ENCODE results near the gene C3orf70.

- TF ChIP-seq POLR2A (IDR thresholded peaks at IDR 0.05) (no peak), CTCF (IDR thresholded peaks at IDR 0.05) (no peak)
Measured at GRCh38 chr3:185162634-185163033, 9.8 kb upstream of the C3orf70 start.

Measured in heart left ventricle (tissue), 13 donors.